K562 (cell line): ENCODE measurements around the gene CALR3. TPM values are rescaled to one million over a fixed set of nuclear protein-coding genes. Genes with fewer than 3 reads are reported as not detected.

ENCODE experiments used
- BACH1 ChIP-seq: fragments of 200-800 bp; sonication (Bioruptor generic); IDR thresholded peaks from 2 replicates; pipeline ENCODE4 v1.6.1; 2016; ENCODE audit warnings: missing genetic modification characterization, missing compliant biosample characterization
- BMI1 ChIP-seq: fragments of 150-350 bp; IDR thresholded peaks from 2 replicates; pipeline ENCODE4 v1.6.1; 2014; ENCODE audit warnings: low read length
- CBX2 ChIP-seq: fragments of 200-600 bp; sonication (generic); IDR thresholded peaks from one replicate; pipeline ENCODE4 v1.6.1; 2012; ENCODE audit warnings: mild to moderate bottlenecking, low read length, inconsistent platforms; ENCODE audit not compliant: insufficient read depth, poor library complexity, severe bottlenecking
- HINFP ChIP-seq: fragments of 450-650 bp; conservative IDR thresholded peaks from 2 replicates; pipeline ENCODE4 v1.6.1; 2016; ENCODE audit warnings: missing genetic modification characterization, low read depth, mild to moderate bottlenecking, control low read depth, missing compliant biosample characterization
- POLR2G ChIP-seq: fragments of 200-400 bp; formaldehyde crosslinking; IDR thresholded peaks from 2 replicates; pipeline ENCODE4 v1.6.1; 2017; ENCODE audit warnings: low read depth, mild to moderate bottlenecking, antibody characterized with exemption, low read length, moderate library complexity
- RBBP5 ChIP-seq: fragments of 200-600 bp; sonication (generic); IDR thresholded peaks from 2 replicates; pipeline ENCODE4 v1.6.1; 2012; ENCODE audit warnings: borderline replicate concordance, mild to moderate bottlenecking, low read length, control low read depth, inconsistent platforms; ENCODE audit not compliant: insufficient read depth, poor library complexity, severe bottlenecking
- RFX7 ChIP-seq: fragments of 250-450 bp; sonication (Bioruptor Pico); IDR thresholded peaks from 2 replicates; pipeline ENCODE4 v1.5.1; 2021; ENCODE audit warnings: mild to moderate bottlenecking
- SETDB1 ChIP-seq: IDR thresholded peaks from one replicate; pipeline ENCODE4 v1.6.1; 2012; ENCODE audit warnings: low read length, control low read depth, inconsistent platforms
- SIX5 ChIP-seq, 2 experiments: IDR thresholded peaks; 2 replicates each; pipeline ENCODE4 v1.6.1; 2011; ENCODE audit warnings: low read length in 2 of 2, borderline replicate concordance in 1 of 2, low read depth in 1 of 2, mild to moderate bottlenecking in 1 of 2, moderate library complexity in 1 of 2; ENCODE audit not compliant: insufficient read depth in 1 of 2
- SUPT5H ChIP-seq: fragments of 450-650 bp; IDR thresholded peaks from 2 replicates; pipeline ENCODE4 v1.6.1; 2016
- TRIM24 ChIP-seq, 2 experiments: fragments of 450-650 bp; IDR thresholded peaks; 2 replicates each; pipeline ENCODE4 v1.6.1; 2016
- ZBTB40 ChIP-seq, 2 experiments: fragments of 450-650 bp in 1 of 2; sonication (generic) in 1 of 2; formaldehyde crosslinking in 1 of 2; IDR thresholded peaks; 2 replicates each; pipeline versions ENCODE4 v1.7.1 to v1.9.0; 2016 to 2022; ENCODE audit warnings: inconsistent platforms in 1 of 2, mild to moderate bottlenecking in 1 of 2, missing genetic modification reagents in 1 of 2
- ZNF165 ChIP-seq: fragments of 250-450 bp; sonication (Bioruptor Pico); IDR thresholded peaks from 2 replicates; pipeline ENCODE4 v1.4.0; 2020; ENCODE audit warnings: borderline replicate concordance
- ZNF436 ChIP-seq: fragments of 250-450, 450-650 bp; sonication (Bioruptor Pico); formaldehyde crosslinking; IDR thresholded peaks from 2 replicates; pipeline ENCODE4 v1.7.0; 2020; ENCODE audit warnings: mild to moderate bottlenecking
- polyA plus RNA-seq, 8 experiments: library from polyadenylated mRNA; depleted of rRNA in 4 of 8; stranded (reverse) in 5 of 8; unstranded in 3 of 8; fragments of >200 nt; fragmentation: Nextera tagmentation in 2 of 8; fragmentation: Illumina TruSeq in 1 of 8; extraction: Ambion mirVana in 2 of 8; extraction: Trizol in 1 of 8; gene quantifications; 2 replicates each; pipeline versions ENCODE4 v1.2.1 to v1.2.3, GENCODE V29; 2011 to 2014; ENCODE audit warnings: inconsistent platforms in 1 of 8, missing spikeins in 1 of 8
- total RNA-seq, 7 experiments: library from RNA; depleted of rRNA in 6 of 7; stranded (reverse); fragments of >200 nt in 6 of 7; fragmentation: Illumina TruSeq in 2 of 7; extraction: Trizol in 2 of 7; gene quantifications; 2 replicates each; pipeline versions ENCODE4 v1.2.1 to v1.2.3, GENCODE V29; 2011 to 2021; ENCODE audit warnings: low replicate concordance in 1 of 7

CALR3 gene
- total and polyA plus RNA-seq, 9 of the 15 experiments (the other 6 are each of a cell fraction or from before 2014, with no cell fraction given): 0.15 to 0.41 (median 0.22) TPM; not detected in 4

GRCh38 chr19:16542045-16542909 is 46.3 kb upstream of the CALR3 start, which contains the start of gene CHERP (continued):
- peak; percentile 96 for TF ChIP-seq ZBTB40 (IDR thresholded peaks at IDR 0.05)
- TF ChIP-seq ZBTB40 (CRISPR knock-in tag; IDR thresholded peaks at IDR 0.05): no peak
- no peak for TF ChIP-seq RFX7 (CRISPR knock-in tag)
- TF ChIP-seq HINFP (tag): no peak
- TF ChIP-seq SETDB1: no peak
- TF ChIP-seq POLR2G: peak; percentile 94
- TF ChIP-seq SUPT5H: peak; percentile 93
- TF ChIP-seq BACH1 (tag): no peak
- TF ChIP-seq ZNF436 (CRISPR knock-in tag): no peak
- no peak for TF ChIP-seq TRIM24 (IDR thresholded peaks at IDR 0.05)
- TF ChIP-seq ZNF165 (CRISPR knock-in tag): no peak
- TF ChIP-seq BMI1: peak; percentile 62; the same call in 1 of the 2 replicates
- TF ChIP-seq SIX5 (IDR thresholded peaks at IDR 0.05; ENCODE audit: borderline replicate concordance in 1 of 2, insufficient read depth in 1 of 2, low read depth in 1 of 2, low read length in 2 of 2): no peak; a peak in 1 of 4 replicates
- TF ChIP-seq CBX2: no peak
- peak; percentile 91 for TF ChIP-seq RBBP5
